MCF 10A (cell line): ENCODE results near the gene TOP2A. TPM values are rescaled to one million over a fixed set of nuclear protein-coding genes. Genes with fewer than 3 reads are reported as not detected.

Experiments
- BruUV-seq: library from RNA; stranded (reverse); fragments of 400-500 nt; replicated peaks from 2 replicates; lab custom pipeline; 2021; lab: Mats Ljungman, UMichigan
- CTCF ChIA-PET: fragments of 300-600 bp; sonication (Branson Sonifier 250); formaldehyde crosslinking; extraction: SDS; loops from one replicate; lab custom pipeline; 2021; ENCODE audit warnings: antibody characterized with exemption, inconsistent platforms; lab: Yijun Ruan, JAX
- POLR2A ChIA-PET: fragments of 300-600, 350-650 bp; sonication (Branson Sonifier 250); formaldehyde crosslinking; extraction: SDS; loops from one replicate; lab custom pipeline; 2020; ENCODE audit warnings: antibody characterized with exemption, inconsistent platforms; lab: Yijun Ruan, JAX
- DNase-seq: peaks from one replicate; pipeline ENCODE4 v3.0.0-alpha.2; 2018; ENCODE audit not compliant: unreplicated experiment
- H3K27ac Mint-ChIP-seq: one replicate; pipeline ENCODE4 v1.8.0; 2022; ENCODE audit warnings: mild to moderate bottlenecking, low read depth, mixed read lengths; ENCODE audit not compliant: unreplicated experiment
- H3K27me3 Mint-ChIP-seq: one replicate; pipeline ENCODE4 v1.8.0; 2022; ENCODE audit warnings: mixed read lengths; ENCODE audit not compliant: insufficient read depth, unreplicated experiment
- H3K36me3 Mint-ChIP-seq: one replicate; pipeline ENCODE4 v1.8.0; 2022; ENCODE audit warnings: mild to moderate bottlenecking, moderate library complexity, mixed read lengths; ENCODE audit not compliant: insufficient read depth, unreplicated experiment
- H3K4me1 Mint-ChIP-seq: one replicate; pipeline ENCODE4 v1.8.0; 2022; ENCODE audit warnings: mixed read lengths; ENCODE audit not compliant: insufficient read depth, unreplicated experiment
- H3K4me3 Mint-ChIP-seq: one replicate; pipeline ENCODE4 v1.8.0; 2022; ENCODE audit warnings: mild to moderate bottlenecking, moderate library complexity, mixed read lengths; ENCODE audit not compliant: unreplicated experiment
- H3K9me3 Mint-ChIP-seq: one replicate; pipeline ENCODE4 v1.8.0; 2022; ENCODE audit warnings: mixed read lengths; ENCODE audit not compliant: unreplicated experiment
- CTCF ChIP-seq: fragments of 200-600 bp; IDR thresholded peaks from one replicate; pipeline ENCODE4 v1.8.0; 2022; ENCODE audit warnings: antibody characterized with exemption, mild to moderate bottlenecking; ENCODE audit not compliant: unreplicated experiment
- intact Hi-C: fragments of 100-400 bp; cut with micrococcal nuclease; formaldehyde crosslinking; loops from 2 replicates; pipeline ENCODE4 v1.14.1; 2022
- total RNA-seq: library from RNA; stranded (reverse); gene quantifications from 2 replicates; pipeline ENCODE4 v1.2.3, GENCODE V29; 2022

TOP2A gene
- total RNA-seq, 1 experiment from 2014 or later = 151 TPM

GRCh38 chr17:40361925-40362695 is 55.6 kb downstream of the TOP2A start:
- Mint-ChIP-seq H3K4me3 (peak overlapping the region; percentile 69), H3K36me3 (peaks cover 6% of the 10 kb centered on the region), H3K27ac (no peak overlapping the region), H3K27me3 (no peaks in the 10 kb centered on the region), H3K4me1 (peaks cover 11% of the 10 kb centered on the region), H3K9me3 (no peaks in the 10 kb centered on the region)
- TF ChIP-seq CTCF = no peak
- DNase-seq = no peak
- BruUV-seq = no TSS peak
- ChIA-PET POLR2A (interaction anchor here (0.8 to 1.7 kb wide), 8 partner anchors 45 to 285 kb away, joined by 3 to 7 read pairs (median 4); partner anchors contain the start of genes IGFBP4 and TOP2A), CTCF (interaction anchor here (0.6 to 15.7 kb wide), 9 partner anchors 10 to 203 kb away, joined by 3 to 396 read pairs (median 4); partner anchors contain the start of genes RARA and TOP2A)
- intact Hi-C loops = no loop called here

GRCh38 chr17:40361063-40361924 is 56.4 kb downstream of the TOP2A start:
- POLR2A ChIA-PET = interaction anchor here (1.5 to 1.7 kb wide), 2 partner anchors 54 to 56 kb away, joined by 7 read pairs; partner anchors contain the start of gene TOP2A
- no peak for DNase-seq
- Mint-ChIP-seq H3K27ac (peak overlapping the region; percentile 46), H3K4me1 (peaks cover 11% of the 10 kb centered on the region), H3K4me3 (no peak overlapping the region), H3K36me3 (peaks cover 9% of the 10 kb centered on the region), H3K27me3 (no peaks in the 10 kb centered on the region), H3K9me3 (no peaks in the 10 kb centered on the region)
- no peak for TF ChIP-seq CTCF
- no TSS peak for BruUV-seq
- intact Hi-C loops = no loop called here
- CTCF ChIA-PET = interaction anchor here (0.5 to 15.7 kb wide), 11 partner anchors 9 to 206 kb away, joined by 3 to 396 read pairs (median 4); partner anchors contain the start of genes RARA and TOP2A

GRCh38 chr17:40360091-40360490 is 57.6 kb downstream of the TOP2A start:
- ChIA-PET POLR2A (no interaction called here), CTCF (interaction anchor here (1.6 to 15.7 kb wide), 4 partner anchors 8 to 60 kb away, joined by 4 to 396 read pairs (median 18); partner anchors contain the start of genes RARA and TOP2A)
- Mint-ChIP-seq H3K27ac (peak overlapping the region; percentile 46), H3K27me3 (no peaks in the 10 kb centered on the region), H3K9me3 (no peaks in the 10 kb centered on the region), H3K4me3 (no peak overlapping the region), H3K4me1 (peaks cover 11% of the 10 kb centered on the region), H3K36me3 (peaks cover 10% of the 10 kb centered on the region)
- no peak for DNase-seq
- BruUV-seq = no TSS peak
- intact Hi-C loops = no loop called here
- TF ChIP-seq CTCF = no peak
